Left ventricle myocardium inferior (tissue), 1 donor: ENCODE results near the gene TAF11L14. TPM values are rescaled to one million over a fixed set of nuclear protein-coding genes. Genes with fewer than 3 reads are reported as not detected.

Experiments used
- DNase-seq: peaks from one replicate; pipeline ENCODE4 v3.0.0-alpha.2; 2020
- H3K27ac ChIP-seq: fragments of 200-600 bp; replicated peaks from 2 replicates; pipeline ENCODE4 v1.8.0; 2021
- H3K27me3 ChIP-seq: fragments of 200-600 bp; 2 replicates; pipeline ENCODE4 v1.8.0; 2021; ENCODE audit warnings: low read depth
- H3K36me3 ChIP-seq: fragments of 200-600 bp; 2 replicates; pipeline ENCODE4 v1.8.0; 2021
- H3K4me1 ChIP-seq: fragments of 200-600 bp; 2 replicates; pipeline ENCODE4 v1.8.0; 2021
- H3K4me3 ChIP-seq: fragments of 200-600 bp; 2 replicates; pipeline ENCODE4 v1.8.0; 2021; ENCODE audit warnings: mild to moderate bottlenecking, moderate library complexity
- H3K9me3 ChIP-seq: fragments of 200-600 bp; replicated peaks from 2 replicates; pipeline ENCODE4 v1.8.0; 2021
- intact Hi-C: fragments of 100-400 bp; cut with micrococcal nuclease; formaldehyde crosslinking; loops from one replicate; pipeline ENCODE4 v1.11.0; 2022
- total RNA-seq: library from RNA; stranded (reverse); fragmentation: NEBNext Ultra II Directional; extraction: Animal tissue kit (Norgen Biotek cat#: 25700); gene quantifications from one replicate; pipeline ENCODE4 v1.2.1, GENCODE V29; 2021
- TF ChIP-seq, protein P1 (sequence below): fragments of 200-600 bp; IDR thresholded peaks from 2 replicates; pipeline ENCODE4 v1.8.0; 2021; ENCODE audit warnings: antibody characterized with exemption, mild to moderate bottlenecking, borderline replicate concordance
- donor health status: DM: no; HTN: yes; CAD: no; lungs with severe emphysema.

The TAF11L14 gene
- total RNA-seq, 1 donor from 2014 or later = not detected

DNA sequence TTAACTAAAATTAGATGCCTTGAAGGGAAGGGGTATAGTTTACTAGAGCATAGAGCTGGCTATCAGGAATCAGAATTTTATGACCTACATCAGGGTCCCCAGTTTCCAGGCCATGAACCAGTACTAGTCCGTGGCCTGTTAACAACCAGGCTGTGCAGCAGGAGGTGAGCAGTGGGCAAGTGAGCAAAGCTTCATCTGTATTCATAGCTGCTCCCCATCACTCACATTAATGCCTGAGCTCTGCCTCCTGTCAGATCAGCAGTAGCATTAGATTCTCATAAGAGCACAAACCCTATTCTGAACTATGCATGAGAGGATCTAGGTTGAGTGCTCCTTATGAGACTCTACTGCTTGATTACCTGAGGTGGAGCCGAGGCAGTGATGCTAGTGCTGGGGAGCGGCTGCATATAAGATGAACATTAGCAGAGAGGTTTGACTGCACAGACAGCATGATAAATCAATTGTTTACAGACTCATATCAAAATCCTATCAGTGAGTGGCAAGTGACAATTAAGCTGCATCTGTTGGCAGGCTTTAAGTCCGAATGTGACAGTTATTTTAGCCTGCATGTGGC lies 44.6 kb downstream of the TAF11L14 start:
- TF ChIP-seq, protein P1, sequence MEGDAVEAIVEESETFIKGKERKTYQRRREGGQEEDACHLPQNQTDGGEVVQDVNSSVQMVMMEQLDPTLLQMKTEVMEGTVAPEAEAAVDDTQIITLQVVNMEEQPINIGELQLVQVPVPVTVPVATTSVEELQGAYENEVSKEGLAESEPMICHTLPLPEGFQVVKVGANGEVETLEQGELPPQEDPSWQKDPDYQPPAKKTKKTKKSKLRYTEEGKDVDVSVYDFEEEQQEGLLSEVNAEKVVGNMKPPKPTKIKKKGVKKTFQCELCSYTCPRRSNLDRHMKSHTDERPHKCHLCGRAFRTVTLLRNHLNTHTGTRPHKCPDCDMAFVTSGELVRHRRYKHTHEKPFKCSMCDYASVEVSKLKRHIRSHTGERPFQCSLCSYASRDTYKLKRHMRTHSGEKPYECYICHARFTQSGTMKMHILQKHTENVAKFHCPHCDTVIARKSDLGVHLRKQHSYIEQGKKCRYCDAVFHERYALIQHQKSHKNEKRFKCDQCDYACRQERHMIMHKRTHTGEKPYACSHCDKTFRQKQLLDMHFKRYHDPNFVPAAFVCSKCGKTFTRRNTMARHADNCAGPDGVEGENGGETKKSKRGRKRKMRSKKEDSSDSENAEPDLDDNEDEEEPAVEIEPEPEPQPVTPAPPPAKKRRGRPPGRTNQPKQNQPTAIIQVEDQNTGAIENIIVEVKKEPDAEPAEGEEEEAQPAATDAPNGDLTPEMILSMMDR = no peak
- Histone ChIP-seq H3K36me3 (no peaks in the 10 kb centered on the region), H3K27me3 (no peaks in the 10 kb centered on the region), H3K4me1 (no peaks in the 10 kb centered on the region), H3K4me3 (no peak overlapping the region), H3K9me3 (no peaks in the 10 kb centered on the region), H3K27ac (no peak overlapping the region)
- DNase-seq = no peak
- intact Hi-C loops = no loop called here

DNA sequence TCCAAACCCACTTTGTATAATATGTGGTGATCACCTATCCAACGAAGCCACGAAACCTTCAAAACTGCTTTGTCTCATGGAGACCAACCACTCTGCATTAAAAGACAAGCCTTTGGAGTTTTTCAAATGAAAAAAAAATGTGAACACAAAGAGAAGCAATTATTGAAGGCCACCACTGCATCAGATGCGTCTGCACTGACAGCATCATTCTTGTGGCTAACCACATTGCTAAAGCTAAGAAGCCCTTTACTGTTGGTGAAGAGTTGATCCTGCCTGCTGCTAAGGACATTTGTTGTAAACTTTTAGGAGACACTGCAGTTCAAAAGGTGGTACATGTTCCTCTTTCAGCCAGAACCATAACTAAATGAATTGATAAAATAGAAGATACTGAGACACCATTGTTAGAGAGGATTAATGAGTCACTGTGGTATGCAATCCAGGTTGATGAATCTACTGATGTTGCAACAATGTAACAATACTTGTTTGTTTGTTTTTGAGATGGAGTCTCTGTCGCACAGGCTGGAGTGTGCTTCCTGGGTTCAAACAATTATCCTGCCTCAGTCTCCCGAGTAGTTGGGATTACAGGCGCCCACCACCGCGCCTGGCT lies 45.4 kb downstream of the TAF11L14 start:
- no peaks in the 10 kb centered on the region for H3K27me3 ChIP-seq
- intact Hi-C loops = no loop called here
- H3K27ac ChIP-seq = no peak overlapping the region
- no peaks in the 10 kb centered on the region for H3K36me3 ChIP-seq
- H3K4me1 ChIP-seq = no peaks in the 10 kb centered on the region
- no peak overlapping the region for H3K4me3 ChIP-seq
- TF ChIP-seq, protein P1 = no peak
- no peaks in the 10 kb centered on the region for H3K9me3 ChIP-seq
- no peak for DNase-seq

DNA sequence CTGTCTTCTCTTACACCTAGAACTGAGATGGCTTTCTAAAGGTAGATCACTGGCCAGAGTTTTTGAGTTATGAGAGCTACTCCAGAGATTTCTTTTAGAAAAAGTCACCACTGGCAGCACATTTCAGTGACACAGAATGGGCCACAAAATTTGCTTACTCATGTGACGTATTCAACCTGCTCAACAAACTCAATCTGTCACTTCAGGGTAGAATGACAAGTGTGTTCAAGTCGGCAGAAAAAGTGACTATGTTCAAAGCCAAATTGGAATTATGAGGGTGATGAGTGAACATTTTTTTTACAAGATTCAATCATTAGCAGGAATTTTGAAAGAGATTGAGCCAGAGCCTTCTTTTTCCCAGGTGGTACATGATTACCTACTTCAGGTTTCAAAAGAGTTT lies 46.5 kb downstream of the TAF11L14 start:
- Histone ChIP-seq H3K4me3 (no peak overlapping the region), H3K27me3 (no peaks in the 10 kb centered on the region), H3K36me3 (no peaks in the 10 kb centered on the region), H3K4me1 (no peaks in the 10 kb centered on the region), H3K27ac (no peak overlapping the region), H3K9me3 (no peaks in the 10 kb centered on the region)
- intact Hi-C loops = no loop called here
- DNase-seq = no peak
- TF ChIP-seq, protein P1 = no peak

Other genes with a start within 250 kb of the TAF11L14 start
- not detected for gene TAF11L2, start 136.2 kb upstream of the TAF11L14 start, total RNA-seq
- not detected for gene TAF11L3, start 116.1 kb upstream of the TAF11L14 start, total RNA-seq
- gene TAF11L4, start 112.7 kb upstream of the TAF11L14 start, total RNA-seq = not detected
- not detected for gene TAF11L5, start 109.2 kb upstream of the TAF11L14 start, total RNA-seq
- gene TAF11L6, start 105.8 kb upstream of the TAF11L14 start, total RNA-seq = not detected
- gene TAF11L7, start 48.7 kb upstream of the TAF11L14 start, total RNA-seq = not detected
- gene TAF11L8, start 43.5 kb upstream of the TAF11L14 start, total RNA-seq = not detected
- not detected for gene TAF11L9, start 40.1 kb upstream of the TAF11L14 start, total RNA-seq
- not detected for gene TAF11L10, start 36.6 kb upstream of the TAF11L14 start, total RNA-seq
- gene TAF11L11, start 30.3 kb upstream of the TAF11L14 start, total RNA-seq = not detected
- gene TAF11L12, start 24.1 kb upstream of the TAF11L14 start, total RNA-seq = not detected
- gene TAF11L13, start 2.4 kb upstream of the TAF11L14 start, total RNA-seq = not detected